T47D (cell line): ENCODE measurements around the gene RFX3.
"Not testable (repeated sequence)": the region's sequence is repeated elsewhere in the genome, so short reads cannot be mapped to it uniquely, and the experiment has no call there.

Source experiments
- DNase-seq, 2 experiments: peaks; one replicate each; pipeline versions ENCODE4 v3.0.0 to v3.0.0-alpha.2; 2011 to 2012; ENCODE audit warnings: low read depth in 1 of 2, low spot score in 1 of 2
- JUND ChIP-seq: IDR thresholded peaks from 2 replicates; pipeline ENCODE4 v1.6.1; 2012; ENCODE audit warnings: low read depth
- in situ Hi-C: cut with HindIII; loops from 2 replicates; pipeline ENCODE4 v1.10.0; 2016; ENCODE audit warnings: low sequenced_read_pairs, low pct_unique_long_range_greater_than_20kb

Gene RFX3

DNA sequence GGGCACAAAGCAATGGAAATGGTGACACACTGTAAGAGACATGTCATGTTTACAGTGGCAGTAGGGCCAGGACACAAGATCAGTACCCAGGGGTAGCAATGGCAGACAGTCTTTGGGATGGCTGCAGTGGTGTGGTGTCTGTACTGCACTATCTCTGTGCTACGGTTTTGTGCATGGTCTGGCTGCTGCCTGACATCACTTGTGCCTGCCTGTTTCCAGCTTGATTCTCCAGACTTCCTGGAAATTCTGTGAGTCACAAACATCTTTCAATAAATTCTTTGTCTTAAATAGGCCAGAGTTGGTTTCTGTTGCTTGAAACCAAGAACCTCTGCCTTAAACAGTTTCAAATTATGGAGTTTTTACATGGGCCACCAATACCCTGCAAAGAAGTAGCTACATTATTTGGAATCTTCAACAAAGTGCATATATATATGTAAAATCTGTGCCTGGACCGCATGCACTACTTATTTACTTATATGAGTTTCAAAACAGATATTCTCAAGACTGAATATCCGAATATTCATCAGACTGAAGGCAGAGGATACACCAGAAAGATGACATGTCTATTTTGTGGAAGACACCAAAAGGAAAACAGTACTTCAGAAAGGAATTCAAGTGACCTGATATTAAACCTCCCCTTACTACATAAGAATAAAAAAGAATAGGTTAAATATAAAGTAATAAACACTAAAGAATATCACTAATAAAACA lies 188.1 kb downstream of the RFX3 start:
- DNase-seq = no peak
- no peak for TF ChIP-seq JUND
- in situ Hi-C loops = no loop called here

GRCh38 chr9:3336951-3337350 lies 188.8 kb downstream of the RFX3 start:
- TF ChIP-seq JUND = no peak
- DNase-seq = no peak
- in situ Hi-C loops = no loop called here

- in situ Hi-C loops = no loop called here
- TF ChIP-seq JUND = no peak
- no peak for DNase-seq
Measured at GRCh38 chr9:3332802-3333201, 193.0 kb downstream of the RFX3 start.

- in situ Hi-C loops = no loop called here
- DNase-seq = peak; percentile 1 to 47
- TF ChIP-seq JUND = no peak
Measured at GRCh38 chr9:3331801-3332200, 194.0 kb downstream of the RFX3 start.

- no peak for TF ChIP-seq JUND
- no peak for DNase-seq
- in situ Hi-C loops = no loop called here
Measured at GRCh38 chr9:3330792-3331420, 194.9 kb downstream of the RFX3 start.

DNA sequence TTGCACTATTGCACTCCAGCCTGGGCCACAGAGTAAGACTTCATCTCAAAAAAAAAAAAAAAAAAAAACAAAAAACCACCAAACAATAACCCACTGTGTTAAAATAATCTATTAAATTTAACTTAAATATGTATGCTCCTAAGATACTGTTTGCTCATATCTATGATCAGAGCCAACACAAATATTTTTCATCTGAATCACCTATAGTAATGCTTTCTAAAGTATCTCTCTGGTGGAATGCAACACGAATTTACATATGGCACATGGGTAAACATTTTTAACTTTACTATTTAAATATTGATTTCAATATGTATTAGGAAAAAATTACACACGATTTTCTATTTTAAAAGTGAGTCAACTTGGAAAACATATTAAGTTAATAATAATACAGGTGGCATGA lies 196.4 kb downstream of the RFX3 start:
- no peak for TF ChIP-seq JUND
- DNase-seq = no peak
- in situ Hi-C loops = no loop called here

DNA sequence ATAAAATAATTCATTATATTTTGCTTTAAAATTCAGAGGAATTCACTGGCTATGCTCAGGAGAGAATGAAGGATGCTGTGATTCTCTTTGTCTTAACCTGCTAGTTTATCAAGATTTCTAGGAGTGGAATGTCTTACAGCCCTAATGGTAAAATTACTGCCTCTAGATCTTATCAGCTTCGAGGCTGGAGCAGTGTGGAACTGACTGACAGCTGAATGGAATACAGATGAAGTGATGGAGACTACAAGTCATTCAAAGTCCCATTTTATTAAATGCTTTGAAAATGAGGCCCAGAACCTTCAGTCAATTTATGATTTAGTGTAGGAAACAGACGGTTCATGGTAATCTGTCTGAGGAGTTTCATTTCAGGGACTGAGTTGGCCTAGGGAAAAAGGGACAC lies 202.1 kb downstream of the RFX3 start:
- TF ChIP-seq JUND = no peak
- in situ Hi-C loops = no loop called here
- DNase-seq = no peak

DNA sequence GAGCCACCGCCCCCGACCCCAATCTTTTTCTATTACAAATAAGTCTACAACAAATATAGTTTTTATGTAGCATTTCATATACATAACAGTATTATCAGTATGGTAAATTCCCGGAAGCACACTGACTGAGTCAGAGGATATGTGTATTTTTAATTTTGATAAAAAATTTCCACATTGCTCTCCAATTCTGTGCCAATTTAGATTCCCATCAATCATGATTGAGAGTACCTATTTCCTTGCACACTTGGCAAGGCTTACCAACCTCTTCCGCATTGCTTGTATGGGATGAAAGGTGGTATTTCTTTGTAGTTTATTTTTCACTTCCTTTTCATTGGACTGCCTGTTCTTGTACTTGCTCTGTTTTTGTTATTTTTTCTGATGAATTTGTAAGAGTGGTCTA lies 204.6 kb downstream of the RFX3 start:
- TF ChIP-seq JUND = no peak
- in situ Hi-C loops = no loop called here
- DNase-seq = no peak

DNA sequence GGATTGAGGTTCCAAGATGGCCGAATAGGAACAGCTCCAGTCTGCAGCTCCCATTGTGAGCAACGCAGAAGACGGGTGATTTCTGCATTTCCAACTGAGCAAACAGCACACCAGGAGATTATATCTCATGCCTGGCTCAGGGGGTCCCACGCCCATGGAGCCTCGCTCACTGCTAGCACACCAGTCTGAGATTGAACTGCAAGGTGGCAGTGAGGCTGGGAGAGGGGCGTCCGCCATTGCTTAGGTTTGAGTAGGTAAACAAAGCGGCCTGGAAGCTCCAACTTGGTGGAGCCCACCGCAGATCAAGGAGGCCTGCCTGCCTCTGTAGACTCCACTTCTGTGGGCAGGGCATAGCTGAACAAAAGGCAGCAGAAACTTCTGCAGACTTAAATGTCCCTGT lies 213.2 kb downstream of the RFX3 start:
- in situ Hi-C loops, DNase-seq: not testable (repeated sequence)

- in situ Hi-C loops = no loop called here
- no peak for TF ChIP-seq JUND
- no peak for DNase-seq
Measured at GRCh38 chr9:3308609-3309008, 217.2 kb downstream of the RFX3 start.

GRCh38 chr9:3304388-3304787 lies 221.4 kb downstream of the RFX3 start:
- in situ Hi-C loops, DNase-seq: not testable (repeated sequence)

DNA sequence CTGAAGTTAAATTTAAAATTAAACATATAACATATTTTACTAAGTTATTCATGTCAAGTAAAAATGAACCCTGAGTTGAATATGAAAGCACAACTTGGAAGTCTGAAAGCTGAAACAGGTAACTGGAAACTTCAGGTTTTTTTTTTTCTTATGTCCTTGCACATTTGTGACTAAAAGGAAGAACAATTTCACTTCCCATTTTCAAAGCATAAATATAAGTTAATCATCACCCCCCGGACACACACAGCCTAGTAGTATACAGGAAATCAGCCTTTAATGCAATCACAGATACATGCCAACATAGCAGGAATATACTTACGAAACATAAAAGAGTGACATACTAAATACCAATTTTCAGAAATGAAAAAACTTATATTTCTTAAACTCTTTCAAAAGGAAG lies 225.9 kb downstream of the RFX3 start:
- no peak for DNase-seq
- no peak for TF ChIP-seq JUND
- in situ Hi-C loops = no loop called here

GRCh38 chr9:3296536-3296935 lies 229.3 kb downstream of the RFX3 start:
- peak in 1 of 2 experiments; percentile 10 for DNase-seq
- in situ Hi-C loops = no loop called here
- TF ChIP-seq JUND = no peak

DNA sequence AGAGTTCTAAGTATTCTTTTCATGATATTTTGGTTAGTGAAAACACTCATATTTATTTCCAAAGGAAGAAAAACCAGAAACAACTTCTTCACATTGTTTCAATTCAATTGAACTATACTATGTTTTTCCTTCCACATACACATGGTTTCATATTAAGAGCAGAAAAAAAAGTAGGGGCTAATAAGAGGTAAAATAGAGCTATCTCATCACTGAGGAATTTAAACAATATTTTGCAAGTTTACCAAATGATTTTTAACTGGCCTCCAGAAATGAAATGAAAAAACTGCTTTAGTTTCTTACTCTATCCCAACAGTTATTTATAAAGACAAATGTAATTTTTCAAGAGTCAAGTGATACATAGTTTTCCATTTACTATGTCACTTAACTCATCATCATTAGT lies 233.5 kb downstream of the RFX3 start:
- no peak for TF ChIP-seq JUND
- in situ Hi-C loops = no loop called here
- no peak for DNase-seq
